HG02588 (cell line): ENCODE results near the gene ZRANB3.
"Not testable (repeated sequence)": the region's sequence is repeated elsewhere in the genome, so short reads cannot be mapped to it uniquely, and the experiment has no call there.

Experiments
- ATAC-seq: cut with Tn5 transposase; IDR thresholded peaks from one replicate; pipeline ENCODE4 v1.9.1; 2021; ENCODE audit warnings: mild to moderate bottlenecking, moderate library complexity; ENCODE audit not compliant: unreplicated experiment

Gene ZRANB3

GRCh38 chr2:135530313-135531230, at the start of gene ZRANB3:
ZRANB3 (minus strand) TSS chr2:135531218.
- peak; percentile 67 for ATAC-seq

GRCh38 chr2:135573620-135574019, 42.6 kb upstream of the ZRANB3 start:
- no peak for ATAC-seq

GRCh38 chr2:135570884-135571283, 39.9 kb upstream of the ZRANB3 start:
- ATAC-seq, result no peak

GRCh38 chr2:135563793-135564192, 32.8 kb upstream of the ZRANB3 start:
- ATAC-seq, result no peak

- ATAC-seq, result no peak
Observed at GRCh38 chr2:135561925-135562324, 30.9 kb upstream of the ZRANB3 start.

- no peak for ATAC-seq
Observed at GRCh38 chr2:135557530-135557929, 26.5 kb upstream of the ZRANB3 start.

GRCh38 chr2:135555311-135555710, 24.3 kb upstream of the ZRANB3 start:
- ATAC-seq, result no peak

- no peak for ATAC-seq
Observed at GRCh38 chr2:135552887-135553286, 21.9 kb upstream of the ZRANB3 start.

GRCh38 chr2:135551356-135551755, 20.3 kb upstream of the ZRANB3 start:
- ATAC-seq, result no peak

GRCh38 chr2:135547311-135547710, 16.3 kb upstream of the ZRANB3 start:
- ATAC-seq, result no peak

- ATAC-seq, result no peak
Observed at GRCh38 chr2:135546436-135546835, 15.4 kb upstream of the ZRANB3 start.

- ATAC-seq, result not testable (repeated sequence)
Observed at GRCh38 chr2:135533545-135533944, 2.5 kb upstream of the ZRANB3 start.

GRCh38 chr2:135532581-135532980, 1.6 kb upstream of the ZRANB3 start:
- no peak for ATAC-seq

- peak; percentile 80 for ATAC-seq
Observed at GRCh38 chr2:135531231-135532197, 496 bp upstream of the ZRANB3 start, which contains the start of gene R3HDM1. R3HDM1 (plus strand) TSS chr2:135531484; CDS start chr2:135604846, 73,362 bp downstream.

GRCh38 chr2:135528006-135528405, 3.0 kb downstream of the ZRANB3 start:
- ATAC-seq, result no peak

GRCh38 chr2:135525786-135526185, 5.2 kb downstream of the ZRANB3 start:
- no peak for ATAC-seq

GRCh38 chr2:135512099-135512498, 18.9 kb downstream of the ZRANB3 start:
- ATAC-seq, result no peak

GRCh38 chr2:135510577-135510976, 20.4 kb downstream of the ZRANB3 start:
- ATAC-seq, result no peak

- ATAC-seq, result no peak
Observed at GRCh38 chr2:135504811-135505210, 26.2 kb downstream of the ZRANB3 start.

GRCh38 chr2:135498588-135498987, 32.4 kb downstream of the ZRANB3 start:
- ATAC-seq, result not testable (repeated sequence)

GRCh38 chr2:135494917-135495316, 36.1 kb downstream of the ZRANB3 start:
- no peak for ATAC-seq
